Measurements from ENCODE around the gene UBFD1.
A peak's percentile ranks its signal among the peaks of the same experiment; 100 is the strongest.
"Not testable (repeated sequence)": the region's sequence is repeated elsewhere in the genome, so short reads cannot be mapped to it uniquely, and the experiment has no call there.

UBFD1 gene

DNA sequence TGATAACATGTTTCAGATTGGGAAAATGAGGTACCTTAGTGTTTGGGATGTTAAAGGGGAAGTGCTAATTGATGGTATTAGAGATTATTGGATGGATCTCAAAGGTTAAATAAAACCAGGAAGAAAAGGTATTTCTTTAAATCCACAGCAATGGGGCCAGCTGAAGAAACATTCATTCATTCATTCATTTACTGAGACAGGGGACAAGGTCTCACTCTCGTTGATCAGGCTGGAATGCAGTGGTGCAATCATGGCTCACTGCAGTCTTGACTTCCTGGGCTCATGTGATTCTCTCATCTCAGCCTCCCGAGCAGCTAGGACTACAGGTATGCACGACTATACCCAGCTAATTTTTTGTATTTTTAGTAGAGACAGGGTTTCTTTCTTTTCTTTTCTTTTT, 20.1 kb upstream of the UBFD1 start:
- FAIRE-seq = no peak
- TF ChIP-seq POLR2A (IDR thresholded peaks at IDR 0.05; ENCODE audit: low read depth, low read length) = no peak
- no peak for DNase-seq (ENCODE audit: insufficient read length, low spot score)

DNA sequence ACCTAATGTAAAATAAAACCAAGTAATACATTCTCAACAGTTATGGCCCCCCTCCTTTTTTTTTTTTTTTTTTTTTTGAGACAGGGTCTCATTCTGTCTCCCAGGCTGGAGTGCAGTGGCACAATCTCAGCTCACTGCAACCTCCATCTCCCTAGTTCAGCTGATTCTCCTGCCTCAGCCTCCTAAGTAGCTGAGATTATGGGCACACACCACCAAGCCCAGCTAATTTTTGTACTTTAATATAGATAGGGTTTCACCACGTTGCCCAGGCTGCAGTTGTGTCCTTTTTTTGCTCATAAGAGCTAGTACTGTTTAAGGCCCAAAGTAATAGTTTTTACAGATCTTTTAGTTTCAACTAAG, 18.6 kb upstream of the UBFD1 start:
- DNase-seq (ENCODE audit: insufficient read length, low spot score) (no peak), FAIRE-seq (no peak)
- no peak for TF ChIP-seq POLR2A (IDR thresholded peaks at IDR 0.05; ENCODE audit: low read depth, low read length)

DNA sequence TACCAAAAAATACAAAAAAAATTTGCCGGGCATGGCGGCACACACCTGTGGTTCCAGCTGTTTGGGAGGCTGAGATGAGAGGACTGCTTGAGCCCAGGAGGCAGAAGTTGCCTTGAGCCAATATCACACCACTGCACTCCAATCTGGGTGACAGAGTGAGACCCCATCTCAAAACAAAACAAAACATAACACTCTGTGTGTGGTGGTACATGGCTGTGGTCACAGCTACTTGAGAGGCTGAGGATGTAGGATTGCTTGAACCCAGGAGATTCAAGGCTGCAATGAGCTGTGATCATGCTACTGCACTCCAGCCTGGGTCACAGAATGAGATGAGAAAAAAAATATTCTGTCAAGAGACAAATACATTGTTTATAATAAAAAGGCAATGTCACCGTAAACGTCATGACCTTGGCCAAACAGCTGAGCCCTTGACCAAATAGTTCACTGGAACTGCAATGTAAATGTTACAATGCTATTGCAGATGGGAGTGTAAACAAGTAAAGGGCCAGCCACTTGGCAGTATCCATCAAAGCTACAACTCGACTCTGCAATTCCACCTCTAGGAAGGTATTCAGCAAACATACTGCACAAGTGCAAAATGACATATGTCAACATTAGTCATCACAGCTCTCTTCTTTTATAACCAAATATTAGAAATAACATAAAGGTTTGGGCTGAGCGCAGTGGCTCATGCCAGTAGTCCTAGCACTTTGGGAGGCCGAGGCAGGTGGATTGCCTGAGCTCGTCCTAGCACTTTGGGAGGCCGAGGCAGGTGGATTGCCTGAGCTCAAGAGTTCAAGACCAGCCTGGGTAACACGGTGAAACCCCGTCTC, 17.3 kb upstream of the UBFD1 start:
- no peak for TF ChIP-seq POLR2A (IDR thresholded peaks at IDR 0.05; ENCODE audit: low read depth, low read length)
- FAIRE-seq (no peak), DNase-seq (ENCODE audit: insufficient read length, low spot score) (no peak)

DNA sequence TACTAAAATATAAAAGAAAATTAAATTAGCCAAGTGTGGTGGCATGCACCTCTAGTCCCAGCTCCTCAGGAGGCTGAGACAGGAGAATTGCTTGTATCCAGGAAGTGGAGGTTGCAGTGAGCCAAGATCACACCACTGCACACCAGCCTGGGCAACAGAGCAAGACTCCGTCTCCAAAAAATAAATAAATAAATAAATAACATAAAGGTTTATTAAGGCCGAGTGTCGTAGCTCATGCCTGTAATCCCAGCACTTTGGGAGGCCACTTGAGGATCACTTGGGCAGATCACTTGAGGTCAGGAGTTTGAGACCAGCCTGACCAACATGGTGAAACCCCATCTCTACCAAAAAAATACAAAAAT, 16.7 kb upstream of the UBFD1 start:
- not testable (repeated sequence) for FAIRE-seq; DNase-seq (ENCODE audit: insufficient read length, low spot score)

GRCh38 chr16:23544436-23544835, 13.1 kb upstream of the UBFD1 start:
- no peak for FAIRE-seq
- no peak for DNase-seq (ENCODE audit: insufficient read length, low spot score)
- no peak for TF ChIP-seq POLR2A (IDR thresholded peaks at IDR 0.05; ENCODE audit: low read depth, low read length)

DNA sequence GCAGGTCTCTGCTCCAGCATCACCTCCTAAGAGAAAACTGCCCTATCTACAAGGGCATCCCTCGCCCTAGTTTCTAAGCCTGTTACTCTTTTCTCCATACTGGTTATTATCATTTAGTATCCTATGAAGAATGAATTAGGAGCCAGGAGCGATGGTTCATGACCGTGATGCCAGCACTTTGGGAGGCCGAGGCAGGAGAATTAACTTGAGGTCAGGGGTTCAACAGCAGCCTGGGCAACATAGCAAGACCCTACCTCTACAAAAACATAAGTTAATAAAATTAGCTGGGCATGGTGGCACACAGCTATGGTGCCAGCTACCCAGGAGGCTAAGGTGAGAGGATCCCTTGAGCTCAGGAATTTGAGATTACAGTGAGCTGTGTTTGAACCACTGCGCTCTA, 7.6 kb upstream of the UBFD1 start:
- FAIRE-seq (no peak), DNase-seq (ENCODE audit: insufficient read length, low spot score) (no peak)
- no peak for TF ChIP-seq POLR2A (IDR thresholded peaks at IDR 0.05; ENCODE audit: low read depth, low read length)

DNA sequence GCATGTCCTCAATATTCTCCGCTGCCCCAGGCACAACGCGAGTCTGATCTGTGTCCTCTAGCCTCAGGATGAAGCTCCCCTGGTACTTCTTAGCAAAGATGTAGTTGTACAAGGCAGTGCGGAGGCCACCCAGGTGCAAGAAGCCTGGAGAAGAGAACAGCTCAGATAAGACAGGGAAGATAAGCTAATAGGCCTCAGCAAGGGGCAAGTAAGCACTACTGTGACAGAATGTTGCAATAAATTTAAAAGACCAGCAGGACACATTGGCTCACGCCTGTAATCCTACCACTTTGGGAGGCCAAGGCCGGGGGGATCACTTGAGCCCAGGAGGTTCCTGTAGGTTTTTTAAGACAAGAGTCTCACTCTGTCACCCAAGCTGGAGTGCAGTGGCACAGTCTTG, 5.4 kb upstream of the UBFD1 start:
- no peak for FAIRE-seq
- DNase-seq (ENCODE audit: insufficient read length, low spot score) = no peak
- no peak for TF ChIP-seq POLR2A (IDR thresholded peaks at IDR 0.05; ENCODE audit: low read depth, low read length)

DNA sequence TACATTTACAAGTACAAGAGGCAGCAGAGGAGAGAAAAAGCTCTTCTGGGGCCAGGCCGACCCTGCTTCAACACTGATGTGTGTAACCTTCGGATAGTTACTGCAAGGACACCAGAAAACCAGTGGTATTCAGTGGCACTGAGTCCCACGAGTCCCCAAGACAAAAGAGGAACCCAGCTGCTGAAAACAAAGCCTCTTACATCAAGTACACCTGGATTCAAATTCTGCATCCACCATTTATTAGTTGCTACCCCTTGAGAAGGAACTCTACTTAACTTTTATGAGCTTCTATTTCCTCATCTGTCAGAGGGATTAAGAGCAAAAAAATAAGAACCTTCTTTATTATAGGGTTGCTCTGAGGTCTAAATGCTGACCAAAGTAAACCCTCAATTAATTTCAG, 3.0 kb upstream of the UBFD1 start:
- TF ChIP-seq POLR2A (IDR thresholded peaks at IDR 0.05; ENCODE audit: low read depth, low read length) = no peak
- DNase-seq (ENCODE audit: insufficient read length, low spot score) (no peak), FAIRE-seq (no peak)

- no peak for TF ChIP-seq POLR2A (IDR thresholded peaks at IDR 0.05; ENCODE audit: low read depth, low read length)
- DNase-seq (ENCODE audit: insufficient read length, low spot score) = peak; percentile 25
- FAIRE-seq = no peak
Observed at GRCh38 chr16:23557779-23558702, 514 bp downstream of the UBFD1 start.

GRCh38 chr16:23561586-23561985, 4.1 kb downstream of the UBFD1 start:
- DNase-seq (ENCODE audit: insufficient read length, low spot score) (no peak), FAIRE-seq (no peak)
- no peak for TF ChIP-seq POLR2A (IDR thresholded peaks at IDR 0.05; ENCODE audit: low read depth, low read length)

- FAIRE-seq (no peak), DNase-seq (ENCODE audit: insufficient read length, low spot score) (no peak)
- TF ChIP-seq POLR2A (IDR thresholded peaks at IDR 0.05; ENCODE audit: low read depth, low read length) = no peak
Observed at GRCh38 chr16:23562505-23562904, 5.0 kb downstream of the UBFD1 start.

GRCh38 chr16:23563186-23563585, 5.7 kb downstream of the UBFD1 start:
- DNase-seq (ENCODE audit: insufficient read length, low spot score) = no peak
- FAIRE-seq = no peak
- no peak for TF ChIP-seq POLR2A (IDR thresholded peaks at IDR 0.05; ENCODE audit: low read depth, low read length)

GRCh38 chr16:23564575-23565363, 7.2 kb downstream of the UBFD1 start:
- FAIRE-seq (no peak), DNase-seq (ENCODE audit: insufficient read length, low spot score) (no peak)
- TF ChIP-seq POLR2A (IDR thresholded peaks at IDR 0.05; ENCODE audit: low read depth, low read length) = no peak

DNA sequence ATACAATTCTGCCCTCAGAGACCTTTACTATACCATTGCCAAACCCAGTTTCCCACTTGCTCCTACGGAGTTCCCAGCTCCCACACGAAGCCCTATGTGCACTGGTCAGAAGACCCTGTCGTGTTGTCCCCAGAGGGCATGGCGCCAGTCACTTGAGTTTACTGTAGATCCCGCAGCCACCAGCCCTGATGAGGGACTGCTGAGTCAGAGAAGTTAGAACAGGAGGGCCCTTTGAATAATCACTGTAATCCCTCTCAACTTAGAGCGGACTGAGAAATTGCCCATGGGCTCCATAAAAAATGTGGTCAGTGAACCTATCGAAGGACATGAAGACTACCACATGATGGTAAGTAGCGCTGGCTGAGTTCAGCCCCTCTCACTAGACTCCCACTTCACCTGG, 9.2 kb downstream of the UBFD1 start:
- TF ChIP-seq POLR2A (IDR thresholded peaks at IDR 0.05; ENCODE audit: low read depth, low read length) = no peak
- FAIRE-seq = no peak
- no peak for DNase-seq (ENCODE audit: insufficient read length, low spot score)
